ENCODE results near the gene IFIH1.

The IFIH1 gene

GRCh38 chr2:162256591-162256991, 61.9 kb downstream of the IFIH1 start:
- no peak for DNase-seq

GRCh38 chr2:162254236-162254871, 64.1 kb downstream of the IFIH1 start:
- DNase-seq = no peak

- no peak for DNase-seq
Measured at GRCh38 chr2:162253435-162253834, 65.0 kb downstream of the IFIH1 start.

DNA sequence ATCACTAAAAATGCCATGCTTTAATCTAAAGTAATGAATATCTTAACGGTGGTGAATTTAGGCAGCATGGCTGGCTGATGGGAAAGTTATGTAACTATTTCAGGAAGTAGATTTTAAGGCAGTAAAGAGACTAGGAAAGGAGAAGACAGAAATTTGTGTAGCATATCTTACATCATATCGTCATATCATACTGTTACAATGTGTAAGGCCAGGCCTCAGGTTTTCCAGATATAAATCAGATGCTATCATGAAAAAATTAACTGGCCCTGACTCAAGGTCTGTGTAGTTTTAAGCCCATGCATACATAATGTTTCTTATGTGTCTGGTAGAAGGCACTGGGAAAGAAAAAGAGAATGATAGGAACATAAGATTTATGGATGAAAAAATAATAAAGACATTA, 66.3 kb downstream of the IFIH1 start:
- no peak for DNase-seq

GRCh38 chr2:162245781-162246180, 72.7 kb downstream of the IFIH1 start:
- no peak for DNase-seq

DNA sequence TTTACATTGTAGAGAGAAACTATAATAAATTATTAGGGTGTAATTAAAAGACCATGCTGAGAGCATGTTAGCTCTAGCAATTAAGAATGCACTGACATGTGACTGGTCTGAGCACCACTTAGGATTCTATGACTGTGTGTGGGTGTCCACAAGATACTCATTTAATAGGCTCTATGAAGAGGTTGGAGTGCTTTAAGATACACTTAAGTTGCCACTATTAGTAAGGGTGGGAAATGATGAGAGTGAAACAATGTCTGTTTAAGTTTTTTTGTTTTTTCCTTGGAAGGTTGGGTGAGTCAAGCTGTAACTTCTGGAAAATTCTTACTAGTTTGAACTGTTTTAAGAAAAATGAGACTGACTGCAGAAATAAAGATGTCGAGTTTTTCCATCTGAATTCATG, 73.4 kb downstream of the IFIH1 start:
- DNase-seq = no peak

GRCh38 chr2:162244541-162245031, 73.9 kb downstream of the IFIH1 start:
- DNase-seq = no peak

DNA sequence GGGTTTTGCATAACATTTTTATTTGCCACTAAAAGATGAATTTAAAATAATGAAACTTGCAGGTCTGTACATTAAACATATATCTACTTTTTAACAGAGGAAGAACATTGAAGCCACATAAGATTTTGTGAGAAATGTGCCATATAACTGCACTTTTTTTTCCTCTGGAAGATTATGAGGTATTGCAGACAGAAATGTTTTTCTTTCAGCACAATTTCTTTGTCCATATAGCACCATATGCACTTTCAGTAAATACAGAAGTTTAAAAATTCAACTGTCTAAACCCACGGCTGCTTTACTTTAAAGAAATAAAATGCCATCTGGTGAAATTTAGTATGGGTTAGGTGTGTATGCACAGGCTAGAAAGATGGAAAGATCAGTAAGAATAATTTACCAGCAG, 74.8 kb downstream of the IFIH1 start:
- no peak for DNase-seq

DNA sequence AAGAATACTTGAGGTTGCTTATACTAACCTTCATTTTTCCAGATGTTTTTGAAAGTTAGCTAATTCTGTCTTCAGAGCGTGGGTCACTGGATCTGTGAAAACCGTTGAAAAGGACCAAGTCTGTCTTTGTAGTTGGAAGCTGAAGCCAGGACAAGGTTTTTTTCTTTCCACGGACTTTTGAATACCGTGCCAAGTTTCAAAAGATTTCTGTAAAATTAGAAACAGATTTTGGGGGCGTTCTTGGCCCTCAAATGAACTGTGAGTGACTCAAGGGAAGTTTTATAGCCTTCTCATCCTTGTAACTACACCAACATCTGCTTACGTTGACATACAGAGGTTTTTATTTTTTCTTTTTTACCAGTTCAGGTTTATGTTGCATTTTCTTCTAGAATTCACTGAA, 75.2 kb downstream of the IFIH1 start, which contains the start of gene FAP:
Gene FAP (minus strand): TSS at position 152 of the 400 bp plus-strand sequence. CDS start 118 bp downstream, at position 34.
- no peak for DNase-seq

DNA sequence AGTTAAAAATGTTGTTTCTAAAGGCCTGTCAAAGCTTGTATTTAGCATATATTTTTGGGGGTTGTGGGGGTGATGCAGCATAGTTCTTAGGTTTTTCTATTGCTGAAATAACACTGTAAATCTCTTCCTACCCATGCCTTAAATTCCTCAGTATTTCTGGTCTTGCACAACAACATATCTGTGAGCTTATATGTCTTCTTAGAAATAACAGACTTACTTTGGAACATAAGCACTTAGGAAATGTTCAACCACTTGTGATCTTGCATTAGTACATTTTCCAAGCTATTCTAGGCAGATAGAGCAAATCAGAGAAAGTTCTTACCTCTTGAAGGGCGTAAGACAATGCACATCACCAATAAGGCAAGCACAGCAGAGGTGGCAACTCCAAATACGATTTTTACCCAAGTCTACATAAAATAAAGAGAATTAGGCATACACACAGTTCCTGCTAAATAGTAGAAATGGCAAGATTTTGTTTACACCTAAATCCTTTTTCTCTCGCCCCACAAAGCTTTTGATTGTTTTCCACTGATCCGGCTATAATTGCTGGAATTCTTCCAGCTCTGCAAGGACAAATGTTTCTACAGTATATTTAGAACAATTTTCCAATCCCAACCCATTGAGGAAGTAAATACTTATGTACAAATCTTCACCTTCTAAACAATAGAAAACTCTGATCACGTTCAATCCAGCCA, 75.8 kb downstream of the IFIH1 start:
- DNase-seq = no peak

DNA sequence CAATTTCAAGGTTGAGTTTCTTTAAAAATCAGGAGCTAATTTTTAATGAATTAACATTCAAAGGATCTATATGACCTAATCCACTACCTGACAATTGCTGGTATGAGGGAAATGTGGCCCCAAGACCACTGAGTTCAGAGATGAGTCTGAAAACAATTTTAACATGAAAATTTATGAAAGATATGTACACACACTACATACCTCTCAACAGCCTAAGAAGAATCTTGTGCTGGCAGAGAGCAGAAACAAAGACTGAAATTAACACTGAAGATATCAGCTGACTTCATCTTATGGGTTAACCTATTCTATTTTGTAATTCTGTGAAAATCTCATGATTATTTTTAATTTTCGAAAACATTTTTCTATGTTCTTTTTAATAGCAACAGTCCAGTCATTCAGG, 76.9 kb downstream of the IFIH1 start:
- no peak for DNase-seq

- no peak for DNase-seq
Measured at GRCh38 chr2:162234620-162235462, 83.6 kb downstream of the IFIH1 start.

DNA sequence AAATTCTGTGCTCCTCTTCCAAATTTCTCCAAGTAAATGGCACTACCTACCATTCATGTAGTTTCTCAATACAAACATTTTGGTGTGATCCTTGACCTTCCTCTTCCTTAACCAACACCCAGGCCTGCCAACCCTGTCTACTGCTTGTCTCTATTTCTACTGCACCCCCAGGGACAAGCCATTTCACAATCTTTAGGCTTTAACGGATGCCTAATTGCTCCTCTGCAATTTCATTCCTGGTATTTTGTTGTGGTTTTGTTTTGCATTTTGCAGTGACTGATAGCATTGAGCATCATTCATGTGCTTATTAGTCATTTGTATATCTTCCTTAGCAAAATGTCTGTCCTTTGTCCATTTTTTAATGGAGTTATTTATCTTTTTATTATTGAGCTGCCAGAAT, 85.3 kb downstream of the IFIH1 start:
- no peak for DNase-seq

- DNase-seq = no peak
Measured at GRCh38 chr2:162232671-162233070, 85.8 kb downstream of the IFIH1 start.

DNA sequence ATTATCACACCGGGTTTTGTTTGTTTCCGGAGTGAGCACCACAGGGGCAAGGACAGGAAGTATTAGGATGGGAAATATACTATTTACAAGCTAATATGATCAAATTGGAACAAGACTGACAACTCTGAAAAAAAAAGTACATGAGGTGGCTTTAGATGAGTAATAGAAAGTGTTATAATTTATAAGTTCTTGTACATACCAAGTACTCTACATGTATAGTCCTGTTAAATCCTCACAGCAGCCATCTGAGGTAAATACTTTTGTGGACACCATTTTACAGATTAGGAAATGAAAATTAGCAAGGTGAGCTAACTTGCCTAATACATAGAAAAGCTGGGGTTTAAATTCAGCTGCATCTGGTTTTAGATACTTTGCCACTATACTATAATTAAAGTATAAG, 86.5 kb downstream of the IFIH1 start:
- no peak for DNase-seq

DNA sequence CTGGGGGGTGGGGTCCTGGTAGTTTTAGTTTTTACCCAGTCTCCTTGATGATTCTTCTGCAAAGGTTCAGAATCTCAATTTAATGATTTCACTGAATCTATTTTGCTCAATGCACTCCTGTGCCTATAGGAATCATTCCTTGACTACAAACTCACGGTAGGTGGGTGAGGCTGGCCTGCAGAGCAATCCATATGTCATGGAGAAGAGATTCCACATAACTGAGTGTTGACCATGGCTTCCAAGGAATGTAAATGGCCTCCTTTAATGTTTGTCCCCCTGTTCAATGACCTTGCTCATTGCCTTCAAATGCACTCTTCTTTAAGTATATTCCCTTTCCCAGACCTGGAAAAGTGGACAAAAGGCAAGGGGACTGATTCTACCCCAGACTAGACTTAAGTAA, 87.7 kb downstream of the IFIH1 start:
- DNase-seq = no peak

DNA sequence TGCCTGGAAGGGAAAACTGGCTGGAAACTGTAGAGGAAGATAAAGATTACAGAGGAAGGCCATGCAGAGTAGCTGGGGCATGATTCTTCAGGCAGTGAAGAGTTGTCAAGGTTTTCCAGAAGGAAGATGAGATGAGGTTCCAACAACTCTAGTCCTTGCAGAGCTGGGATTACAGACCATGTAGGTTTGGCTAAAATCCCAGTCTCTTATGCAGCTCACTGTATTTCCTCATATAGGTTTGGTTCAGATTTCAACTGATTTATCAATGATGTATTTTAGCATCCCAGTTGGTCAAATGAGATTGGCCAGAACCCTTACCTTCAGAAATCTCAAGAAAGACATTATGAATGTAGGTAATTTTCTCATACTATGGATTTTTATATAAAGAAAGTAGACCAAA, 91.6 kb downstream of the IFIH1 start:
- DNase-seq = no peak

GRCh38 chr2:162221064-162221463, 97.4 kb downstream of the IFIH1 start:
- DNase-seq = peak; percentile 8 to 39 (median 25)

DNA sequence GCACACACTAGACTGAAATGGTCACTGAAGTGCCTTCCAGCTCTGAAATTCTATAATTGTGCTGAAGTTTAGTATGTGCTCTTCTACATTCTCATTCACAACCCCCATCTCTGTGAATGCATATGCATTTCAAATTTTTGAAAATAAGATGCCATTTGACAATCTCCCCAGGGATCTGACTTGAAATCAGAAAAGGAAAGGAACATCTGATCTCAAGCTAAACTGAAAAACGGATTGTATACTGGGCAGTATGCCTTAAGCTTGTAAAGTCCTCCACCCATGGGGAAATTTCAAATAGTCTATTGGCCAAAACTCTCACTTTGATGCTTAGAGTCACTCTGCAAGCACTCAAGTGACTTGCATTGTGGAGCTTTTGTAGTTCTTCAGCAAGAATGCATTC, 98.1 kb downstream of the IFIH1 start:
- DNase-seq = no peak

- DNase-seq = no peak
Measured at GRCh38 chr2:162219426-162219825, 99.1 kb downstream of the IFIH1 start.

- no peak for DNase-seq
Measured at GRCh38 chr2:162217598-162217997, 100.9 kb downstream of the IFIH1 start.
